Gastrocnemius medialis (tissue), 4 donors: ENCODE measurements around the gene TRIM28.

Experiments used
- POLR2A ChIP-seq, 2 donors: fragments of 450-650 bp; IDR thresholded peaks; one replicate each; pipeline ENCODE4 v1.6.1; 2017; ENCODE audit warnings: antibody characterized with exemption in 2 of 2, mild to moderate bottlenecking in 2 of 2, moderate library complexity in 2 of 2
- TF ChIP-seq, protein P1 (sequence below), 5 experiments: fragments of 450-650 bp in 3 of 5; fragments of 200-600 bp in 2 of 5; sonication (generic) in 2 of 5; IDR thresholded peaks in 4 of 5; conservative IDR thresholded peaks in 1 of 5; 1 replicate in 4 of 5; 2 replicates in 1 of 5; pipeline ENCODE4 v1.5.1; 2016 to 2019; ENCODE audit warnings: antibody characterized with exemption in 5 of 5, mild to moderate bottlenecking in 3 of 5, moderate library complexity in 3 of 5

DNA sequence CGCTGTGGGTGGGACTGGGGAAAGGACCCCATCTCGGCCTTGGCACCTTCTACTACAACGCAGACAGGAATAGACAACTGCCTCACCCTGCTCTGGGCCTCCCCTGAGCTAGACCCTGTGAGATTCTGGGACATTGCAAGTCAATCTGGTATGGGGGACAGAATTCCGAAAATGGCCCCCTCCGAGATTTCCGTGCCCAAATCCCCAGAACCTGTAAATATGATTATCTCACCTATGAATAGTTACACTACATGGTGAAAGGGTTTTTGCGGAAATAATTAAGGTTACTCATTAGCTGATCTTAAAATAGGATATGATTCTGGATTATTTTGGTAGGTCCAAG, 23.6 kb upstream of the TRIM28 start:
- TF ChIP-seq, protein P1, sequence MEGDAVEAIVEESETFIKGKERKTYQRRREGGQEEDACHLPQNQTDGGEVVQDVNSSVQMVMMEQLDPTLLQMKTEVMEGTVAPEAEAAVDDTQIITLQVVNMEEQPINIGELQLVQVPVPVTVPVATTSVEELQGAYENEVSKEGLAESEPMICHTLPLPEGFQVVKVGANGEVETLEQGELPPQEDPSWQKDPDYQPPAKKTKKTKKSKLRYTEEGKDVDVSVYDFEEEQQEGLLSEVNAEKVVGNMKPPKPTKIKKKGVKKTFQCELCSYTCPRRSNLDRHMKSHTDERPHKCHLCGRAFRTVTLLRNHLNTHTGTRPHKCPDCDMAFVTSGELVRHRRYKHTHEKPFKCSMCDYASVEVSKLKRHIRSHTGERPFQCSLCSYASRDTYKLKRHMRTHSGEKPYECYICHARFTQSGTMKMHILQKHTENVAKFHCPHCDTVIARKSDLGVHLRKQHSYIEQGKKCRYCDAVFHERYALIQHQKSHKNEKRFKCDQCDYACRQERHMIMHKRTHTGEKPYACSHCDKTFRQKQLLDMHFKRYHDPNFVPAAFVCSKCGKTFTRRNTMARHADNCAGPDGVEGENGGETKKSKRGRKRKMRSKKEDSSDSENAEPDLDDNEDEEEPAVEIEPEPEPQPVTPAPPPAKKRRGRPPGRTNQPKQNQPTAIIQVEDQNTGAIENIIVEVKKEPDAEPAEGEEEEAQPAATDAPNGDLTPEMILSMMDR (IDR thresholded peaks at IDR 0.05 in 4 of 5, conservative IDR thresholded peaks at IDR 0.05 in 1 of 5), result no peak
- TF ChIP-seq POLR2A (IDR thresholded peaks at IDR 0.05), result no peak
